NCI-H2196 treated with DMSO at 0.1 percent for 48 hours (cell line): Measurements from ENCODE around the gene ATXN10.

ENCODE experiments used
- DNase-seq: peaks from one replicate; lab custom pipeline; 2025; ENCODE audit not compliant: unreplicated experiment; lab: John Stamatoyannopoulos, UW

The ATXN10 gene

GRCh38 chr22:45887202-45888131, 215.8 kb downstream of the ATXN10 start:
- DNase-seq = peak; percentile 88

GRCh38 chr22:45888221-45889092, 216.8 kb downstream of the ATXN10 start:
- DNase-seq = no peak

DNA sequence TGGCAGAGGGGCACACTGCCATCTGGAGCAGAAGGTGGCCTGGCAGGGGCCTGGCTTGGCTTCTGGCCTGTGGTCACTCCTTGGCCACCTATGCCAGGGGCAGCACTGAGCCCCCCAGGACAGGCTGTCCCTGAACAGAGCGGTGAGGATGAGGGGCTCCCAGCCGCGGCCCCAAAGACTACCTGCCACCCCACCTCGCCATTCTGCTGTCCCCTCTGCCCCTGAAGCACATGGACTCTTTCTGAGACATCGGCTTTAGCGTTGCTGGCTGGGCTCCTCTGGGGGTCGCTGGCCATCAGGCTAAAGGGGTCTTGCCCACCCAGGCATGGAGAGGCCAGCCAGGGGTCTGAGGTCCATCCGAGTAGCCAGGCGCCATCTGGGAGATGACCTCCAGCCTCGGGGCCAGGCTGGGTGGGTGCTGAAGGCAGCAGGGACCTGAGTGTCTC, 217.5 kb downstream of the ATXN10 start:
- no peak for DNase-seq

- no peak for DNase-seq
Observed at GRCh38 chr22:45889539-45890350, 218.1 kb downstream of the ATXN10 start.

GRCh38 chr22:45890351-45890635, 218.7 kb downstream of the ATXN10 start:
- no peak for DNase-seq

DNA sequence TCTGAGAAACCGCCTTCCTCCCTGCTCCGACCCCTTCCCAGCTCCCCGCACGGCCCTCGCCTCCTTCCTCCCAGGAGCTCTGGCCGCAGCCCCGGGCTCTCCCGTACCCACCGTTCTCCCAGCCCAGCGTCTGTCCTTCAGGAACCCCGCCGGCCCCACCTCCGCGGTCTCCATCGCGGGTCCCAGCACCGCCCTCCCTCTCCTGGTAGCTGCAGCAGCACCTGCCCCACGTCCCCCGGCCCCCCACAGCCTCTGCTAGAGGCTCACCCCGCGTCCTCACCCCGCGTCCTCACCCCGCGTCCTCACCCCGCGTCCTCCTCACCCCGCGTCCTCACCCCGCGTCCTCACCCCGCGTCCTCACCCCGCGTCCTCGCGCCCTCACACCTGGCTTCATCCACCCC, 219.4 kb downstream of the ATXN10 start:
- no peak for DNase-seq

GRCh38 chr22:45891471-45891995, 219.9 kb downstream of the ATXN10 start:
- no peak for DNase-seq

DNA sequence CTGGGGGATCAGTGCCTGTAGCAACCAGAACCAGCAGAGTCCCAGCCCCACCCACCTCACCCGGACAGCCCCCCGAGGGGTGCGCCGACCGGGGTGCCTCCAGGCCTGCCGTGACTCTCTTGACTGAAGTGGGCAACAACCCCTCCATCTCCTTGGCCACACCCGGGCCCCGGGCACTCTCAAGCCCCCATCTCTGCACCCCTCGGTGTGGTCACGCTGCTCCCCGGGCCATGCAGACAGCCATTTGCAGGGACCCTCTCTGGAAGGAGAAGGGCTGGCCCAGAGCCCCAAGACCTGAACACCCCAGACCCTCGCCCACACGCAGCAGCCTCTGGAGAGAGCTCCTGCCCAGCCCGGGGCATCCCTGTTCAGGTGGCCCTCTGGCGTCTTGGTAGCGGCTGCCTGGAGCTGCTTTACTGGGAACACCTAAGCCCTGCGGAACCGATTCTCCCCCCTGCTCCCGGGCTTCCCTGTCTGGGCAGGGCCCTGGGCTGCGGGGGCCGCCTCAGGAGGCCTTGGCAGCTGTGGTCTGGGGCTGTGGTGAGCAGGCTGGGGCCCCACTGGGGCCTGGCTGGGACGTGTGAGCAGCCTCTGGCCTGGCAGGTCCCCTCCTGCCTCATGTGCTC, 220.5 kb downstream of the ATXN10 start:
- DNase-seq = no peak

DNA sequence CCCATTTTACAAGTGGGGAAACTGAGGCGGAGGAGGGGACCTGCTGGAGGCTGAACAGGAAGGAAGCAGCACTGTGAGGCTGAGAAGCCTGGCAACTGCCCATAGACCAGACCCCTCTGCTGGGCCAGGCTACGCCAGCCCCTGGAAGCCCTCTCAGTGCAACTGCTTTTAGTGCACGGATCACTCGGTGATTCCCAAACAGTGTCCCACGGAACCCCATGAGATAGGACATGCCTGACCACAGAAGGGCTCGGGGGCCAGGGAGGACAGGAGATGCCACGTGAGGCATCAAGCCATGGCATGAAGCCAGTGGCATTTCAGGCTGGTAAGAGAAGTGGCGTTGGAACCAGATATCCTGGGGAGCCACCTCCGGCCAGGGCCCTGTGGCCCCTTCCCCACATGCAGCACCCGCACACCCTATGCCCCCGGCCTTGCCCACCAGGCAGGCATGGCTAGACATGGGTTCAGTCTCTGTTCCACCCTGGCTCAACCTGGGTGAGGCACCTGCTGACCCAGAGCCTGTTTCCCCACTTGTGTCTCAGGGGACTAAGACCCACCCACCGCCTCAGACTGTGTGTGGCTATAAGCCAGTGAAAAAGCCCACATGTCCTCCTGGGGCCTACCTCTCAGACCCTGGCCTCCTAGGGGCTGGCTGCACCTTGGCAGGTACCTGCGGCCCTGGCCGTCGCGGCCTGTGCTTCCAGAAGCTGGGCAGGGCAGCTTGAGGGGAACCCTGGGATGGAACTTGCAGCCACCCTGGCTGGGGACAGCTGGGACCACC, 221.2 kb downstream of the ATXN10 start:
- no peak for DNase-seq

GRCh38 chr22:45893516-45893915, 221.9 kb downstream of the ATXN10 start:
- DNase-seq = no peak
